ENCODE measurements around the gene SLC52A1. TPM values are rescaled to one million over a fixed set of nuclear protein-coding genes. Genes with fewer than 3 reads are reported as not detected.

SLC52A1 gene
- total RNA-seq, 1 experiment from 2014 or later = not detected

DNA sequence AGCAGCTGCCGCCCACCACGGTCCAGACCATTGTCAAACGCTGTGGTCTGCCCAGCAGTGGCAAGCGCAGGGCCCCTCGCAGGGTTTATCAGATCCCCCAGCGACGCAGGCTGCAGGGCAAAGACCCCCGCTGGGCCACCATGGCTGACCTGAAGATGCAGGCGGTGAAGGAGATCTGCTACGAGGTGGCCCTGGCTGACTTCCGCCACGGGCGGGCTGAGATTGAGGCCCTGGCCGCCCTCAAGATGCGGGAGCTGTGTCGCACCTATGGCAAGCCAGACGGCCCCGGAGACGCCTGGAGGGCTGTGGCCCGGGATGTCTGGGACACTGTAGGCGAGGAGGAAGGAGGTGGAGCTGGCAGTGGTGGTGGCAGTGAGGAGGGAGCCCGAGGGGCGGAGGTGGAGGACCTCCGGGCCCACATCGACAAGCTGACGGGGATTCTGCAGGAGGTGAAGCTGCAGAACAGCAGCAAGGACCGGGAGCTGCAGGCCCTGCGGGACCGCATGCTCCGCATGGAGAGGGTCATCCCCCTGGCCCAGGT is 13.0 kb downstream of the SLC52A1 start:
- CTCF ChIA-PET = no interaction called here
- TF ChIP-seq CTCF (IDR thresholded peaks at IDR 0.05; ENCODE audit: unreplicated experiment) = no peak
- no peaks in the 10 kb centered on the region for H3K27me3 Mint-ChIP-seq (ENCODE audit: unreplicated experiment)
- H3K36me3 Mint-ChIP-seq (ENCODE audit: insufficient read depth, unreplicated experiment) = peaks cover 27% of the 10 kb centered on the region
- intact Hi-C loops (cut with micrococcal nuclease; ENCODE audit: unreplicated experiment) = no loop called here
- no peaks in the 10 kb centered on the region for H3K9me3 Mint-ChIP-seq (ENCODE audit: low read depth, unreplicated experiment)
- H3K4me1 Mint-ChIP-seq (ENCODE audit: low read depth, unreplicated experiment) = peaks cover 12% of the 10 kb centered on the region
- no peak overlapping the region for H3K4me3 Mint-ChIP-seq (ENCODE audit: low read depth, unreplicated experiment)
- DNase-seq = no peak
- BruUV-seq (replicated peaks) = no TSS peak
- no peak overlapping the region for H3K27ac Mint-ChIP-seq (ENCODE audit: unreplicated experiment)

DNA sequence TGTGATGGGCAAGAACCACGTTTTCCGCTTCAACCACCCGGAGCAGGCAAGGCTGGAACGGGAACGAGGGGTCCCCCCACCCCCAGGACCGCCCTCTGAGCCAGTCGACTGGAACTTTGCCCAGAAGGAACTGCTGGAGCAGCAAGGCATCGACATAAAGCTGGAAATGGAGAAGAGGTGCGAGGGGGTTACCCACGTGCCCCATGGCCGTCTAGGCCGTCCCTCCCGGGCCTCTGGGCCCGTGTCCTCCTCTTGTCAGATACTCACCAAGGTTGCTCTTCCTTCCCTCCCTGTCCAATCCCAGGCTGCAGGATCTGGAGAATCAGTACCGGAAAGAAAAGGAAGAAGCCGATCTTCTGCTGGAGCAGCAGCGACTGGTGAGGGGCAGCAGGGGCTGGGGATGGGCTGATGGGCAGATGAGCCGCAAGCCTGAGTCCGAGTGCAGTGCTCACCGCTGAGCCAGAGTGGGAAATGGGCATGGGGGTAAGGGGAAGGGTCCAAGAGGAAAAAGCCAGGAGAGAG is 14.7 kb downstream of the SLC52A1 start:
- intact Hi-C loops (cut with micrococcal nuclease; ENCODE audit: unreplicated experiment) = no loop called here
- Mint-ChIP-seq H3K36me3 (ENCODE audit: insufficient read depth, unreplicated experiment) (peaks cover 27% of the 10 kb centered on the region), H3K27me3 (ENCODE audit: unreplicated experiment) (no peaks in the 10 kb centered on the region), H3K4me3 (ENCODE audit: low read depth, unreplicated experiment) (no peak overlapping the region), H3K27ac (ENCODE audit: unreplicated experiment) (no peak overlapping the region), H3K9me3 (ENCODE audit: low read depth, unreplicated experiment) (no peaks in the 10 kb centered on the region), H3K4me1 (ENCODE audit: low read depth, unreplicated experiment) (peaks cover 12% of the 10 kb centered on the region)
- no peak for DNase-seq
- CTCF ChIA-PET = no interaction called here
- no peak for TF ChIP-seq CTCF (IDR thresholded peaks at IDR 0.05; ENCODE audit: unreplicated experiment)
- BruUV-seq (replicated peaks) = no TSS peak

DNA sequence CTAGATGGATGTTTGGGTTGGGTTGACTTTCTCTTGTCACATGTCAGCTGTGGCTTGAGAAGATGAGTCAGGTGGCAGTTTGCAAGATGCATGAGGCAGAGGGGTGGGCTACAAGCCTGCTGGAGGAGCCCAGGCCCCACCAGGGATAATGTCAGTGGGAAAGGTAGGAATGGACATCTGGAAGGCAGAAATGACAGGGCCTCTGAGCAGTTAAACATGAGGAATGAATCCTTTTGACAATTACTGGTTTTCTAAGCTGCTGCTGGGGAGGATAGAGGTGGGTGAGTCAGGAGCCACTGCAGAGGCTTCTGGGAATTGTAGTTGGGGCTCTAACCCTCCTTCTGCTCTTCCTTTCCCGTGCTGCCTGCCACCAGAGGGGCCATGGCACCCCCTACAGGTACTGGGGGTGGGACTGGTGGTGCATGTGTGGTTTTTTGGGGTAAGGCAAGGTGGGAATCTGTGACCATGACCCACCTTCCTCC is 15.7 kb downstream of the SLC52A1 start:
- intact Hi-C loops (cut with micrococcal nuclease; ENCODE audit: unreplicated experiment) = no loop called here
- Mint-ChIP-seq H3K27ac (ENCODE audit: unreplicated experiment) (no peak overlapping the region), H3K36me3 (ENCODE audit: insufficient read depth, unreplicated experiment) (peaks cover 32% of the 10 kb centered on the region), H3K4me3 (ENCODE audit: low read depth, unreplicated experiment) (no peak overlapping the region), H3K27me3 (ENCODE audit: unreplicated experiment) (no peaks in the 10 kb centered on the region), H3K4me1 (ENCODE audit: low read depth, unreplicated experiment) (peaks cover 8% of the 10 kb centered on the region), H3K9me3 (ENCODE audit: low read depth, unreplicated experiment) (no peaks in the 10 kb centered on the region)
- BruUV-seq (replicated peaks) = no TSS peak
- CTCF ChIA-PET = no interaction called here
- DNase-seq = no peak
- TF ChIP-seq CTCF (IDR thresholded peaks at IDR 0.05; ENCODE audit: unreplicated experiment) = no peak

GRCh38 chr17:5014357-5014756 is 20.9 kb downstream of the SLC52A1 start:
- peaks cover 17% of the 10 kb centered on the region for H3K36me3 Mint-ChIP-seq (ENCODE audit: insufficient read depth, unreplicated experiment)
- DNase-seq = no peak
- no peaks in the 10 kb centered on the region for H3K9me3 Mint-ChIP-seq (ENCODE audit: low read depth, unreplicated experiment)
- no peak overlapping the region for H3K27ac Mint-ChIP-seq (ENCODE audit: unreplicated experiment)
- no peak for TF ChIP-seq CTCF (IDR thresholded peaks at IDR 0.05; ENCODE audit: unreplicated experiment)
- no peaks in the 10 kb centered on the region for H3K4me1 Mint-ChIP-seq (ENCODE audit: low read depth, unreplicated experiment)
- H3K27me3 Mint-ChIP-seq (ENCODE audit: unreplicated experiment) = no peaks in the 10 kb centered on the region
- H3K4me3 Mint-ChIP-seq (ENCODE audit: low read depth, unreplicated experiment) = no peak overlapping the region
- CTCF ChIA-PET = no interaction called here
- no TSS peak for BruUV-seq (replicated peaks)
- intact Hi-C loops (cut with micrococcal nuclease; ENCODE audit: unreplicated experiment) = no loop called here
